HEK293 (cell line): Measurements from ENCODE around the gene HDGF.
A peak's percentile ranks its signal among the peaks of the same experiment; 100 is the strongest.

Experiments used
- GLI2 ChIP-seq: fragments of 450-650 bp; formaldehyde crosslinking; IDR thresholded peaks from 2 replicates; pipeline ENCODE4; 2017; ENCODE audit warnings: missing biosample characterization, missing genetic modification characterization, low read depth, borderline replicate concordance
- GLIS1 ChIP-seq: fragments of 450-650 bp; formaldehyde crosslinking; IDR thresholded peaks from 2 replicates; pipeline ENCODE4 v1.5.1; 2016; ENCODE audit warnings: missing biosample characterization, missing genetic modification characterization
- PRDM1 ChIP-seq: fragments of 450-650 bp; formaldehyde crosslinking; IDR thresholded peaks from 2 replicates; pipeline ENCODE4; 2016; ENCODE audit warnings: missing biosample characterization, missing genetic modification characterization
- SP2 ChIP-seq: fragments of 450-650 bp; formaldehyde crosslinking; IDR thresholded peaks from 2 replicates; pipeline ENCODE4 v1.5.1; 2016; ENCODE audit warnings: missing biosample characterization, missing genetic modification characterization
- ZBTB1 ChIP-seq: fragments of 450-650 bp; formaldehyde crosslinking; IDR thresholded peaks from 2 replicates; pipeline ENCODE4 v1.5.1; 2016; ENCODE audit warnings: missing biosample characterization, missing genetic modification characterization
- ZBTB48 ChIP-seq: fragments of 450-650 bp; formaldehyde crosslinking; IDR thresholded peaks from 2 replicates; pipeline ENCODE4 v1.5.1; 2016; ENCODE audit warnings: missing biosample characterization, missing genetic modification characterization
- ZFHX2 ChIP-seq: fragments of 450-650 bp; formaldehyde crosslinking; conservative IDR thresholded peaks from 2 replicates; pipeline ENCODE4 v1.5.1; 2016; ENCODE audit warnings: missing biosample characterization, missing genetic modification characterization
- ZFP69B ChIP-seq: fragments of 450-650 bp; formaldehyde crosslinking; IDR thresholded peaks from 2 replicates; pipeline ENCODE4 v1.5.1; 2016; ENCODE audit warnings: missing biosample characterization, missing genetic modification characterization
- ZNF132 ChIP-seq: fragments of 450-650 bp; formaldehyde crosslinking; IDR thresholded peaks from 2 replicates; pipeline ENCODE4 v1.5.1; 2017; ENCODE audit warnings: missing biosample characterization, missing genetic modification characterization, borderline replicate concordance
- ZNF24 ChIP-seq: fragments of 450-650 bp; formaldehyde crosslinking; IDR thresholded peaks from 2 replicates; pipeline ENCODE4 v1.5.1; 2016; ENCODE audit warnings: missing biosample characterization, missing genetic modification characterization
- ZNF302 ChIP-seq: fragments of 450-650 bp; formaldehyde crosslinking; IDR thresholded peaks from 2 replicates; pipeline ENCODE4 v1.5.1; 2016; ENCODE audit warnings: missing biosample characterization, missing genetic modification characterization, low read depth
- ZNF394 ChIP-seq: fragments of 450-650 bp; formaldehyde crosslinking; IDR thresholded peaks from 2 replicates; pipeline ENCODE4 v1.5.1; 2016; ENCODE audit warnings: missing biosample characterization, missing genetic modification characterization, mild to moderate bottlenecking, moderate library complexity, borderline replicate concordance
- ZNF404 ChIP-seq: fragments of 450-650 bp; formaldehyde crosslinking; IDR thresholded peaks from 2 replicates; pipeline ENCODE4 v1.5.1; 2017; ENCODE audit warnings: missing biosample characterization, missing genetic modification characterization
- ZNF416 ChIP-seq: fragments of 450-650 bp; formaldehyde crosslinking; IDR thresholded peaks from 2 replicates; pipeline ENCODE4 v1.5.1; 2016; ENCODE audit warnings: missing biosample characterization, missing genetic modification characterization
- ZNF76 ChIP-seq: fragments of 450-650 bp; formaldehyde crosslinking; IDR thresholded peaks from 2 replicates; pipeline ENCODE4; 2016; ENCODE audit warnings: low read depth, missing biosample characterization, missing genetic modification characterization, borderline replicate concordance
- ZNF776 ChIP-seq: fragments of 450-650 bp; formaldehyde crosslinking; IDR thresholded peaks from 2 replicates; pipeline ENCODE4 v1.5.0; 2017; ENCODE audit warnings: missing biosample characterization, missing genetic modification characterization, borderline replicate concordance
- TF ChIP-seq, protein P1 (sequence below): fragments of 450-650 bp; formaldehyde crosslinking; IDR thresholded peaks from 2 replicates; pipeline ENCODE4 v1.5.1; 2017; ENCODE audit warnings: missing biosample characterization, missing genetic modification characterization
- TF ChIP-seq, protein P2 (sequence below): fragments of 450-650 bp; formaldehyde crosslinking; IDR thresholded peaks from 2 replicates; pipeline ENCODE4 v1.5.1; 2016; ENCODE audit warnings: missing biosample characterization, missing genetic modification characterization
- TF ChIP-seq, protein P3 (sequence below): fragments of 450-650 bp; formaldehyde crosslinking; IDR thresholded peaks from 2 replicates; pipeline ENCODE4 v1.5.1; 2016; ENCODE audit warnings: missing biosample characterization, missing genetic modification characterization, borderline replicate concordance
- TF ChIP-seq, protein P4 (sequence below): fragments of 450-650 bp; formaldehyde crosslinking; optimal IDR thresholded peaks from 2 replicates; pipeline ENCODE3; 2016; ENCODE audit warnings: missing biosample characterization, mild to moderate bottlenecking, missing genetic modification characterization
- TF ChIP-seq, protein P5 (sequence below): fragments of 450-650 bp; formaldehyde crosslinking; IDR thresholded peaks from 2 replicates; pipeline ENCODE4 v1.5.1; 2016; ENCODE audit warnings: missing biosample characterization, missing genetic modification characterization, low read depth
- TF ChIP-seq, protein P6 (sequence below): fragments of 450-650 bp; formaldehyde crosslinking; IDR thresholded peaks from 2 replicates; pipeline ENCODE4 v1.5.1; 2016; ENCODE audit warnings: missing biosample characterization, missing genetic modification characterization, borderline replicate concordance
- TF ChIP-seq, protein P7 (sequence below): fragments of 450-650 bp; formaldehyde crosslinking; IDR thresholded peaks from 2 replicates; pipeline ENCODE4 v1.5.1; 2017; ENCODE audit warnings: missing biosample characterization, missing genetic modification characterization

Gene HDGF

DNA sequence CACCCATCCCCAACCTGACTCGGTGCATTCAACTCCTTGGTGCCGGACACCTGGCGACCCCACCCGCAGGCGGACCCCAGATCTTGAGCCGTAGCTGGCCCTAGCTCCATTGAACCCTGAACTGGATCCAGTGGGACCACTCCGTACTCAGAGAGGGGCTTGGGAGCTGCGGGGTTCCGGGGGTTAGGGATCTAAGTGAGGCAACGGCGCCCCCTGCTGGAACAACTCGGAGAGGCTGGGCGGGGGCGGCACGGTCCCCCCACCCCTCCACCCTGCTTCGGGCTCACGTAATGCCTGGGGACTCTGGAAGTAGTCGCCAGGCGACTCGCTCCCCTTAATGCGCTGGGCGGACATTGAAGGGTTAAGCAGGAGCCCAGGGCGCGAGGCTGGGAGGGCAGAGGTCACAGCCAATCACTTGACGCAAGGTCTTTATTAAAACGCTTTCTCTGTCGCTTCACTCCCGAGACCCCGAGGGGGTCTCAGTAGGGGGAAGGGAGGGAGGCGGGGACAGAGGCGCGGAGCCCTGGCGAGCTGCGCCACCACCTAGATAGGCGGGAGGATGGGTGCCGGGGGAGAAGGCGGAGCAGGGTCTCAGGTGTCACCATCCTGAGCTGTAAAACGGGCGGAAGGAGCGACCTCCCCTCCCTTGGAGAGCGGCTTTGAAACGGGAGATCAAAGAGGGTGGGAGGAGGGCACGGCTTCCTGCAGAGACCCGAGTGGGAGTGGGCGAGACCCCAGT, 45.4 kb downstream of the HDGF start (continued):
- TF ChIP-seq, protein P1, sequence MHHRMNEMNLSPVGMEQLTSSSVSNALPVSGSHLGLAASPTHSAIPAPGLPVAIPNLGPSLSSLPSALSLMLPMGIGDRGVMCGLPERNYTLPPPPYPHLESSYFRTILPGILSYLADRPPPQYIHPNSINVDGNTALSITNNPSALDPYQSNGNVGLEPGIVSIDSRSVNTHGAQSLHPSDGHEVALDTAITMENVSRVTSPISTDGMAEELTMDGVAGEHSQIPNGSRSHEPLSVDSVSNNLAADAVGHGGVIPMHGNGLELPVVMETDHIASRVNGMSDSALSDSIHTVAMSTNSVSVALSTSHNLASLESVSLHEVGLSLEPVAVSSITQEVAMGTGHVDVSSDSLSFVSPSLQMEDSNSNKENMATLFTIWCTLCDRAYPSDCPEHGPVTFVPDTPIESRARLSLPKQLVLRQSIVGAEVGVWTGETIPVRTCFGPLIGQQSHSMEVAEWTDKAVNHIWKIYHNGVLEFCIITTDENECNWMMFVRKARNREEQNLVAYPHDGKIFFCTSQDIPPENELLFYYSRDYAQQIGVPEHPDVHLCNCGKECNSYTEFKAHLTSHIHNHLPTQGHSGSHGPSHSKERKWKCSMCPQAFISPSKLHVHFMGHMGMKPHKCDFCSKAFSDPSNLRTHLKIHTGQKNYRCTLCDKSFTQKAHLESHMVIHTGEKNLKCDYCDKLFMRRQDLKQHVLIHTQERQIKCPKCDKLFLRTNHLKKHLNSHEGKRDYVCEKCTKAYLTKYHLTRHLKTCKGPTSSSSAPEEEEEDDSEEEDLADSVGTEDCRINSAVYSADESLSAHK (tag by site-specific recombination), result no peak
- TF ChIP-seq ZNF302 (tag by site-specific recombination), result no peak
- TF ChIP-seq, protein P2, sequence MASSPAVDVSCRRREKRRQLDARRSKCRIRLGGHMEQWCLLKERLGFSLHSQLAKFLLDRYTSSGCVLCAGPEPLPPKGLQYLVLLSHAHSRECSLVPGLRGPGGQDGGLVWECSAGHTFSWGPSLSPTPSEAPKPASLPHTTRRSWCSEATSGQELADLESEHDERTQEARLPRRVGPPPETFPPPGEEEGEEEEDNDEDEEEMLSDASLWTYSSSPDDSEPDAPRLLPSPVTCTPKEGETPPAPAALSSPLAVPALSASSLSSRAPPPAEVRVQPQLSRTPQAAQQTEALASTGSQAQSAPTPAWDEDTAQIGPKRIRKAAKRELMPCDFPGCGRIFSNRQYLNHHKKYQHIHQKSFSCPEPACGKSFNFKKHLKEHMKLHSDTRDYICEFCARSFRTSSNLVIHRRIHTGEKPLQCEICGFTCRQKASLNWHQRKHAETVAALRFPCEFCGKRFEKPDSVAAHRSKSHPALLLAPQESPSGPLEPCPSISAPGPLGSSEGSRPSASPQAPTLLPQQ (tag by site-specific recombination), result peak; percentile 76
- no peak for TF ChIP-seq PRDM1
- TF ChIP-seq, protein P3, sequence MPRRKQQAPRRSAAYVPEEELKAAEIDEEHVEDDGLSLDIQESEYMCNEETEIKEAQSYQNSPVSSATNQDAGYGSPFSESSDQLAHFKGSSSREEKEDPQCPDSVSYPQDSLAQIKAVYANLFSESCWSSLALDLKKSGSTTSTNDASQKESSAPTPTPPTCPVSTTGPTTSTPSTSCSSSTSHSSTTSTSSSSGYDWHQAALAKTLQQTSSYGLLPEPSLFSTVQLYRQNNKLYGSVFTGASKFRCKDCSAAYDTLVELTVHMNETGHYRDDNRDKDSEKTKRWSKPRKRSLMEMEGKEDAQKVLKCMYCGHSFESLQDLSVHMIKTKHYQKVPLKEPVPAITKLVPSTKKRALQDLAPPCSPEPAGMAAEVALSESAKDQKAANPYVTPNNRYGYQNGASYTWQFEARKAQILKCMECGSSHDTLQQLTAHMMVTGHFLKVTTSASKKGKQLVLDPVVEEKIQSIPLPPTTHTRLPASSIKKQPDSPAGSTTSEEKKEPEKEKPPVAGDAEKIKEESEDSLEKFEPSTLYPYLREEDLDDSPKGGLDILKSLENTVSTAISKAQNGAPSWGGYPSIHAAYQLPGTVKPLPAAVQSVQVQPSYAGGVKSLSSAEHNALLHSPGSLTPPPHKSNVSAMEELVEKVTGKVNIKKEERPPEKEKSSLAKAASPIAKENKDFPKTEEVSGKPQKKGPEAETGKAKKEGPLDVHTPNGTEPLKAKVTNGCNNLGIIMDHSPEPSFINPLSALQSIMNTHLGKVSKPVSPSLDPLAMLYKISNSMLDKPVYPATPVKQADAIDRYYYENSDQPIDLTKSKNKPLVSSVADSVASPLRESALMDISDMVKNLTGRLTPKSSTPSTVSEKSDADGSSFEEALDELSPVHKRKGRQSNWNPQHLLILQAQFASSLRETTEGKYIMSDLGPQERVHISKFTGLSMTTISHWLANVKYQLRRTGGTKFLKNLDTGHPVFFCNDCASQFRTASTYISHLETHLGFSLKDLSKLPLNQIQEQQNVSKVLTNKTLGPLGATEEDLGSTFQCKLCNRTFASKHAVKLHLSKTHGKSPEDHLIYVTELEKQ, result no peak
- TF ChIP-seq, protein P4, sequence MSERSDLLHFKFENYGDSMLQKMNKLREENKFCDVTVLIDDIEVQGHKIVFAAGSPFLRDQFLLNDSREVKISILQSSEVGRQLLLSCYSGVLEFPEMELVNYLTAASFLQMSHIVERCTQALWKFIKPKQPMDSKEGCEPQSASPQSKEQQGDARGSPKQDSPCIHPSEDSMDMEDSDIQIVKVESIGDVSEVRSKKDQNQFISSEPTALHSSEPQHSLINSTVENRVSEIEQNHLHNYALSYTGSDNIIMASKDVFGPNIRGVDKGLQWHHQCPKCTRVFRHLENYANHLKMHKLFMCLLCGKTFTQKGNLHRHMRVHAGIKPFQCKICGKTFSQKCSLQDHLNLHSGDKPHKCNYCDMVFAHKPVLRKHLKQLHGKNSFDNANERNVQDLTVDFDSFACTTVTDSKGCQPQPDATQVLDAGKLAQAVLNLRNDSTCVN (tag by site-specific recombination), result peak; percentile 49
- no peak for TF ChIP-seq ZBTB1 (tag by site-specific recombination)
- TF ChIP-seq, protein P5, sequence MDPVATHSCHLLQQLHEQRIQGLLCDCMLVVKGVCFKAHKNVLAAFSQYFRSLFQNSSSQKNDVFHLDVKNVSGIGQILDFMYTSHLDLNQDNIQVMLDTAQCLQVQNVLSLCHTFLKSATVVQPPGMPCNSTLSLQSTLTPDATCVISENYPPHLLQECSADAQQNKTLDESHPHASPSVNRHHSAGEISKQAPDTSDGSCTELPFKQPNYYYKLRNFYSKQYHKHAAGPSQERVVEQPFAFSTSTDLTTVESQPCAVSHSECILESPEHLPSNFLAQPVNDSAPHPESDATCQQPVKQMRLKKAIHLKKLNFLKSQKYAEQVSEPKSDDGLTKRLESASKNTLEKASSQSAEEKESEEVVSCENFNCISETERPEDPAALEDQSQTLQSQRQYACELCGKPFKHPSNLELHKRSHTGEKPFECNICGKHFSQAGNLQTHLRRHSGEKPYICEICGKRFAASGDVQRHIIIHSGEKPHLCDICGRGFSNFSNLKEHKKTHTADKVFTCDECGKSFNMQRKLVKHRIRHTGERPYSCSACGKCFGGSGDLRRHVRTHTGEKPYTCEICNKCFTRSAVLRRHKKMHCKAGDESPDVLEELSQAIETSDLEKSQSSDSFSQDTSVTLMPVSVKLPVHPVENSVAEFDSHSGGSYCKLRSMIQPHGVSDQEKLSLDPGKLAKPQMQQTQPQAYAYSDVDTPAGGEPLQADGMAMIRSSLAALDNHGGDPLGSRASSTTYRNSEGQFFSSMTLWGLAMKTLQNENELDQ (tag by site-specific recombination), result no peak
- peak; percentile 93 for TF ChIP-seq ZFHX2
- TF ChIP-seq ZFP69B (tag by site-specific recombination), result peak; percentile 85; the same call in 1 of the 2 replicates
- no peak for TF ChIP-seq ZNF776
- TF ChIP-seq ZNF76 (tag by site-specific recombination), result peak; percentile 75
- TF ChIP-seq ZBTB48 (tag by site-specific recombination), result peak; percentile 99
- peak; percentile 56; the same call in 1 of the 2 replicates for TF ChIP-seq ZNF394 (tag by site-specific recombination)
- no peak for TF ChIP-seq ZNF132 (tag by site-specific recombination)
- TF ChIP-seq ZNF24 (tag by site-specific recombination), result no peak; the same call in 1 of the 2 replicates
- peak; percentile 77 for TF ChIP-seq SP2 (tag by site-specific recombination)
- no peak for TF ChIP-seq ZNF416 (tag by site-specific recombination)
- TF ChIP-seq GLIS1, result peak; percentile 78; the same call in 1 of the 2 replicates
- TF ChIP-seq, protein P6, sequence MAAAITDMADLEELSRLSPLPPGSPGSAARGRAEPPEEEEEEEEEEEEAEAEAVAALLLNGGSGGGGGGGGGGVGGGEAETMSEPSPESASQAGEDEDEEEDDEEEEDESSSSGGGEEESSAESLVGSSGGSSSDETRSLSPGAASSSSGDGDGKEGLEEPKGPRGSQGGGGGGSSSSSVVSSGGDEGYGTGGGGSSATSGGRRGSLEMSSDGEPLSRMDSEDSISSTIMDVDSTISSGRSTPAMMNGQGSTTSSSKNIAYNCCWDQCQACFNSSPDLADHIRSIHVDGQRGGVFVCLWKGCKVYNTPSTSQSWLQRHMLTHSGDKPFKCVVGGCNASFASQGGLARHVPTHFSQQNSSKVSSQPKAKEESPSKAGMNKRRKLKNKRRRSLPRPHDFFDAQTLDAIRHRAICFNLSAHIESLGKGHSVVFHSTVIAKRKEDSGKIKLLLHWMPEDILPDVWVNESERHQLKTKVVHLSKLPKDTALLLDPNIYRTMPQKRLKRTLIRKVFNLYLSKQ (tag by site-specific recombination), result no peak
- no peak for TF ChIP-seq ZNF404 (tag by site-specific recombination)
- TF ChIP-seq, protein P7, sequence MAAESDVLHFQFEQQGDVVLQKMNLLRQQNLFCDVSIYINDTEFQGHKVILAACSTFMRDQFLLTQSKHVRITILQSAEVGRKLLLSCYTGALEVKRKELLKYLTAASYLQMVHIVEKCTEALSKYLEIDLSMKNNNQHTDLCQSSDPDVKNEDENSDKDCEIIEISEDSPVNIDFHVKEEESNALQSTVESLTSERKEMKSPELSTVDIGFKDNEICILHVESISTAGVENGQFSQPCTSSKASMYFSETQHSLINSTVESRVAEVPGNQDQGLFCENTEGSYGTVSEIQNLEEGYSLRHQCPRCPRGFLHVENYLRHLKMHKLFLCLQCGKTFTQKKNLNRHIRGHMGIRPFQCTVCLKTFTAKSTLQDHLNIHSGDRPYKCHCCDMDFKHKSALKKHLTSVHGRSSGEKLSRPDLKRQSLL (tag by site-specific recombination), result 0 out of 2 replicates have a peak, but pooled peaks have one; percentile 11
- TF ChIP-seq GLI2 (tag by site-specific recombination), result no peak
